Activated CD8-positive, alpha-beta memory T cell treated with anti-CD3 and anti-CD28 coated beads, Interleukin-2, amount 50 U/mL, for 1 hour (primary cell): ENCODE data around the gene LDLR.
"Not testable (repeated sequence)": the region's sequence is repeated elsewhere in the genome, so short reads cannot be mapped to it uniquely, and the experiment has no call there.

ENCODE experiments used
- DNase-seq: peaks from one replicate; pipeline ENCODE4 v3.0.0-alpha.2; 2020; ENCODE audit errors: extremely low read depth

The LDLR gene

DNA sequence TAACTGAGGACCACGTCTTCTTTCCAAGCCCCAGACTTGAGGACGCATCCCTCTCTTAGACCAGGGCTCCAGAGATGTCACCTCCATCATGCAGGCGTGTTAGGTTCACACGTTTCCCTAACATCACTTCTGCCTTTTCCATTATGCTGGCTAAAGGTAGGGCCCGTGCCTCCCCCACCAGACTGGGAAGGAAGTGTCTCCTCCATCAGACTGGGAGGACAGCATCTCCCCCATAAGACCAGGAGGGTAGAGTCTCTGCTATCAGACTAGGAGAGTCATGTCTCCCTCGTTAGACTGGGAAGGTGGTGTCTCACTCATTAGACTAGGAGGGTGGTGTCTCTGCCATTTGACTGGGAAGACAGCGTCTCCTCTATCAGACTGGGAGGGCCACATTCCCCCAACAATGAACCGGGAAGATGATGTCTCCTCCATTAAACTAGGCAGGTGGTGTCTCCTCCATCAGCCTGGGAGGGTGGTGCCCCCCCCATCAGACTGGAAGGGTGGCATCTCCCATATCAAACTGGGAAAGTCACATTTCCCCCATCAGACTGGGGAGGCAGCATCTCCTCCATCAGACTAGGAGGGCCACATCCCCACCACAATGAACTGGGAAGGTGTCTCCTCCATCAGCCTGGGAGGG is 84.4 kb downstream of the LDLR start:
- DNase-seq, result no peak

DNA sequence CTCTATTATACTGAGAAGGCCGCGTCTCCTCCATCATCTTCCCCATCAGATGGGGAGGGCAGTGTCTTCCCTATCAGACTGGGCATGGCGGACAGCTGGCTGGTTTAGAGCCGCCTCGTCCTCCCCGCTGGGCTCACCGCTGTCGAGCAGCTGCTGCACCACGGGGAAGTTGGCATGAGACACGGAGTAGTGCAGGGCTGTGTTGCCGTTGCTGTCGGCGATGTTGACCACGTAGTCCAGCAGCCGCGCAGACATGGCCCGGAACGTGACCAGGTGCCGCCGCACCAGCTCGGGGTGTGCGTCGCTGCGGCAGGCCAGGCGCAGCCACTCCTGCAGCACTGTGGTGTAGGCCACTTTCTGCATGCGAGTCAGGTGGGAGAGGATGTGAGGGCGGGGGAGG is 85.1 kb downstream of the LDLR start:
- DNase-seq, result no peak

DNA sequence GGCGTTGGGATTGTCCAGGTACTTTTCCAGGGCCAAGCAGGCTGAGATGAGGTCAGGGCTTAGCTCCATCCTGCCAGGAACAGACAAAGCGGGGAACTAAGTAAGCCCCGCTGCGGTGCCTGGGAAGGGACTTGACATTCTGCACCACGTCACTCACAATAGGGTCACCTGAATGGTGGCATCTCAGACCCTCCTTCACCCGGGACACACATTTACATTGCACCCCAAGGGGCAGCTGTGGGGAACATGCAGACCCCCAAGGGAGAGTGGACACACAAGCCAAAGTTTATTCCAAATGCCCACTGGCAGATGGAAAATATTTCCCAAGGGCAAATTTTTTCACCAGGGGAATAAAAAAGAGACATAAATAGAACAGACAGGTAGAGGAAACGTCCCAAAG is 86.7 kb downstream of the LDLR start:
- DNase-seq, result no peak

DNA sequence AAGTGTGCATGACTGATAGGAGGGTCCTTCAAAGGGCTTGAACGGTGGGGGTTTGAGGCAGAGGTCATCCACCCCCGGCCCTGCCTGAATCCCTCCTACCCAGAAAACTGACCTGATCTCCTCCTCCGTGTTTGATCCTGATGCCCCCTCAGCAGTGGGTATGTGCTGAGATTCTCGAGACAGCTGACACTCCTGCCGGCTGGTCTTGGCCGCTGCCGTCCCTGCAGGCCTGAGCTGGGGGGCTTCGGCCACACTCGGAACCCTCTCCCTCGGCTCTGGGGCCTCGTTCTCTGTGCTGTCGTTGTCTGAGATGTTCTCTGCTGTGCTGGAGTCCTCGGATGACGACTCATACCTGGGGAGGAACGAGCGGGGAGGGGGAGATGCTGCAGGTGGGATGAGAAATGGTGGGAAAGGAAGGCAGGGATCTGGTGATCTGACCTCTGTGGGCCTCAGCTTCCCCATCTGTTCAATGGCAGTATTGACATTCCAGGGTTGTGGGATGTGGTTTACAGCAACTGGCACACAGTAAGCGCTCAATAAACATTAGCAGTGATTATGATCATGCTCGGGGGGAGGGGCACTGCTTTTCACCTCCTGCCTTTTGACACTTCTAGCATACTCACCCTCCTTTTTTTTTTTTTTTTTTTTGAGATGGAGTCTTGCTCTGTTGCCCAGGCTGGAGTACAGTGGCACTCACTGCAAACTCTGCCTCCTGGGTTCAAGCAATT is 87.4 kb downstream of the LDLR start:
- DNase-seq, result no peak

DNA sequence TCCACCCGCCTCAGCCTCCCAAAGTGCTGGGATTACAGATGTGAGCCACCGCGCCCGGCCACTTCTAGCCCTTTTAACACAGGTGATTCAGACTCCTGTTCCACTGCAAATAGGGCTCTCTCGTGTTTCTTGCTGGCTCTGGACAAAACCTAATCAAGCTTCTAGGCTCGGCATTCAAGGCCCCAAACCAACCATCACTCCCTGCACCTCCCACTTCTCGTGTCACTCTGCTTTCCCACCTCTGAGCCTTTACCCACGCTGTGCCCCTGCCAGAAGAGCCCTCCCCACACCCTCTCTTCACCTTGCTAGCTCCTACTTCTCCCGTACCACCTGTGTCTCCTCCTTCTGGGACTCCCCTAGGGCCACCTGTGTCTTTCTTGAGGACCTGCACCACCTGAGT is 88.3 kb downstream of the LDLR start:
- DNase-seq, result no peak

DNA sequence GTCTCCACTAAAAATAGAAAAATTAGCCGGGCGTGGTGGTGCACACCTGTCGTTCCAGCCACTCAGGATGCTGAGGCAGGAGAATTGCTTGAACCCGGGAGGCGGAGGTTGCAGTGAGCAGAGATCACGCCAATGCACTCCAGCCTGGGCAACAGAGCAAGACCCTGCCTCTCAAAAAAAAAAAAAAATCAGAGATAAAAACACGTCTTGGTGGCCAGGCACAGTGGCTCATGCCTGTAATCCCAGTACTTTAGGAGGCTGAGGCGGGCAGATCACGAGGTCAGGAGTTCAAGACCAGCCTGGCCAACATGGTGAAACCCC is 89.8 kb downstream of the LDLR start:
- not testable (repeated sequence) for DNase-seq

DNA sequence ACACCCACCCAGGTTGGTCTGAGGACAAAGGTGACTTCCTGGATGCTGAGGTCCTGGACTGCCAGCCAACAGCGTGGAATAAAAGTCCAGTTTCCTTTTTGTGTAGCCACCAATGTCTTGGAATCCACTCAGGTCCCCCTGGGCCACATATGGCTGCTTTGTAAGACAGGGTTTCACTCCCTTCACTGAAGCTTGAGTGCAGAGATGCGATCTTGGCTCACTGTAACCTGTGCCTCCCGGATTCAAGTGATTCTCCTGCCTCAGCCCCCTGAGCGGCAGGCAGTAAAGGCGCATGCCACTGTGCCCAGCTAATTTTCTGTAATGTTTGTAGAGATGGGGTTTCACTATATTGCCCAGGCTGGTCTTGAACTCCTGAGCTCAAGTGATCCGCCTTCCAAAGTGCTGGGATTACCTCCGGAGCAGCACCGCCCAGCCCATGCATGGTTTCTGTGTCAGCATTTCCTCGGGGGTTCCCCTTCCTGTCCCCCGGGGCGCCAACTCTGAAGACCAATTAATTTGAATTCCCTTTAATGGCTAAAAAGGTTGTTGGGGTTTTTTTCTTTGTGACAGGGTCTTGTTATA is 90.5 kb downstream of the LDLR start:
- DNase-seq, result no peak

DNA sequence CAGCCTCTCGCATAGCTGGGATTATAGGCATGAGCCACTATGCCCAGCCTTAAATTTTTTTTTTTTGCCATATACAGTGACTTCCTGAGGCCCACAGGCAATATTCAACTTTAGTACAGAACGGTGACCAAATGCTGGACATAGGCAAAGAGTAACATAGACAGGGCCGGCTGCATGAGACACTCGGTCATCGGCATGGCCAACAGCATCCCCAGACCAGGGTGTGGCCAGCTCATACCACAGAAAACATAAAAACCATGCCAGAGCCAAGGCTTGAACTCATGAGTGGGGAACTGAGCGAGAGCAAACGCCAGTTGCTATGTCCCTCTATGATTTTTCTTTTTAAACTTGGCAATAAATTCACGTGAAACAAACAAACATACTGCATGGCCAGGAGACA is 91.1 kb downstream of the LDLR start:
- DNase-seq, result no peak

DNA sequence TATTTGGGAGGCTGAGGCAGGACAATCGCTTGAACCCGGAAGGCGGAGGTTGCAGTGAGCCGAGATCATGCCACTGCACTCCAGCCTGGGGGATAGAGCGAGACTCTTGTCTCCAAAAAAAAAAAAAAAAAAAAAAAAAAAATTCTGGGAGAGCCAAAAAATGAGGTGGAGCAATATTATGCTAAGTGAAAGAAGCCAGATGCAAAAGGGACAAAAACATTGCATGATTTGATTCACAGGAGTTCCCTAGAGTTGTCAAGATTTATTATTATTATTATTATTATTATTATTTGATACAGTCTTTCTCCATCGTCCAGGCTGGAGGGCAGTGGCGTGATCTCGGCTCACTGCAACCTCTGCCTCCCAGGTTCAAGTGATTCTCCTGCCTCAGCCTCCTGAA is 91.7 kb downstream of the LDLR start:
- DNase-seq, result not testable (repeated sequence)

DNA sequence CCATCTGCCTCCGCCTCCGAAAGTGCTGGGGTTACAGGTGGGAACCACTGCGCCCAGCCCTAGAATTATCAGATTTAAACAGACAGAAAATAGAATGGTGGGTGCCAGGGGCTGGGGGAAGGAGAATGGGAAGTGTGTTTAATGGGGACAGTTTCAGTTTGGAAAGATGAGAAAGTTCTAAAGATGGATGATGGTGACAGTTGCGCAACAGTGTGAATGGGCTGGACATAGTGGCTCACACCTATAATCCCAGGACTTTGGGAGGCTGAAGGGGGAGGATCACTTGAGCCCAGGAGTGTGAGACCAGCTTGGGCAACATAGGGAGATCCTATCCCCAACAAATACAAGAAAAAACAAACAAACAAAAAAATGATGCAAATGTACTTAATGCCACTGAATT is 92.2 kb downstream of the LDLR start:
- DNase-seq, result no peak
